Measurements from ENCODE around the gene PPDPF.

GRCh38 chr20:63505281-63505680 is 15.3 kb upstream of the PPDPF start:
- TF ChIP-seq, protein P1, sequence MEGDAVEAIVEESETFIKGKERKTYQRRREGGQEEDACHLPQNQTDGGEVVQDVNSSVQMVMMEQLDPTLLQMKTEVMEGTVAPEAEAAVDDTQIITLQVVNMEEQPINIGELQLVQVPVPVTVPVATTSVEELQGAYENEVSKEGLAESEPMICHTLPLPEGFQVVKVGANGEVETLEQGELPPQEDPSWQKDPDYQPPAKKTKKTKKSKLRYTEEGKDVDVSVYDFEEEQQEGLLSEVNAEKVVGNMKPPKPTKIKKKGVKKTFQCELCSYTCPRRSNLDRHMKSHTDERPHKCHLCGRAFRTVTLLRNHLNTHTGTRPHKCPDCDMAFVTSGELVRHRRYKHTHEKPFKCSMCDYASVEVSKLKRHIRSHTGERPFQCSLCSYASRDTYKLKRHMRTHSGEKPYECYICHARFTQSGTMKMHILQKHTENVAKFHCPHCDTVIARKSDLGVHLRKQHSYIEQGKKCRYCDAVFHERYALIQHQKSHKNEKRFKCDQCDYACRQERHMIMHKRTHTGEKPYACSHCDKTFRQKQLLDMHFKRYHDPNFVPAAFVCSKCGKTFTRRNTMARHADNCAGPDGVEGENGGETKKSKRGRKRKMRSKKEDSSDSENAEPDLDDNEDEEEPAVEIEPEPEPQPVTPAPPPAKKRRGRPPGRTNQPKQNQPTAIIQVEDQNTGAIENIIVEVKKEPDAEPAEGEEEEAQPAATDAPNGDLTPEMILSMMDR (IDR thresholded peaks at IDR 0.05): no peak
- no peak for TF ChIP-seq POLR2AphosphoS5 (IDR thresholded peaks at IDR 0.05)

Data from prostate gland (tissue), 2 donors.